Endothelial cell of umbilical vein (primary cell): ENCODE data around the gene OSTM1.

Experiments used
- CTCF ChIP-seq, 2 donors: IDR thresholded peaks; 1 replicate in 1 of 2; 2 replicates in 1 of 2; pipeline ENCODE4 v1.5.1; 2011; ENCODE audit warnings: low read length in 2 of 2, mild to moderate bottlenecking in 2 of 2, moderate library complexity in 2 of 2, control low read depth in 1 of 2, inconsistent platforms in 1 of 2, low read depth in 1 of 2; ENCODE audit not compliant: insufficient read depth in 1 of 2; ENCODE audit errors: extremely low read depth in 1 of 2
- EZH2 ChIP-seq: IDR thresholded peaks from 2 replicates; pipeline ENCODE4 v1.6.1; 2012; ENCODE audit warnings: borderline replicate concordance, low read depth, mild to moderate bottlenecking, moderate library complexity, low read length, inconsistent platforms; ENCODE audit not compliant: severe bottlenecking
- JUN ChIP-seq: IDR thresholded peaks from 2 replicates; pipeline ENCODE4 v1.6.1; 2011; ENCODE audit warnings: borderline replicate concordance, low read depth; ENCODE audit not compliant: insufficient read length, insufficient read depth
- POLR2AphosphoS5 ChIP-seq: IDR thresholded peaks from 2 replicates; pipeline ENCODE4 v1.6.1; 2012; ENCODE audit warnings: low read depth, mild to moderate bottlenecking, control low read depth, low read length, moderate library complexity; ENCODE audit not compliant: insufficient read depth
- TF ChIP-seq, protein P1 (sequence below): IDR thresholded peaks from 2 replicates; pipeline ENCODE4 v1.6.1; 2011; ENCODE audit not compliant: insufficient read depth, insufficient read length

- TF ChIP-seq CTCF (IDR thresholded peaks at IDR 0.05; ENCODE audit: extremely low read depth in 1 of 2, insufficient read depth in 1 of 2, low read depth in 1 of 2, low read length in 2 of 2) (no peak), POLR2AphosphoS5 (no peak), EZH2 (no peak), JUN (no peak)
- TF ChIP-seq, protein P1, sequence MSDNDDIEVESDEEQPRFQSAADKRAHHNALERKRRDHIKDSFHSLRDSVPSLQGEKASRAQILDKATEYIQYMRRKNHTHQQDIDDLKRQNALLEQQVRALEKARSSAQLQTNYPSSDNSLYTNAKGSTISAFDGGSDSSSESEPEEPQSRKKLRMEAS: no peak
Measured at GRCh38 chr6:108097882-108098281, 23.3 kb upstream of the OSTM1 start.
